SK-N-SH treated with all-trans-retinoic acid at 6 μM for 48 hours (cell line): ENCODE results near the gene RASGRF2.

Experiments
- CSDC2 ChIP-seq: fragments of 250-450 bp; sonication (Bioruptor Pico); IDR thresholded peaks from 2 replicates; pipeline ENCODE4 v1.5.0; 2020; ENCODE audit warnings: mild to moderate bottlenecking, moderate library complexity
- CSRNP3 ChIP-seq: fragments of 250-450 bp; sonication (Bioruptor Pico); IDR thresholded peaks from 2 replicates; pipeline ENCODE4 v1.5.1; 2021; ENCODE audit warnings: mild to moderate bottlenecking, moderate library complexity
- ESRRG ChIP-seq: fragments of 250-450 bp; sonication (Bioruptor Pico); IDR thresholded peaks from 2 replicates; pipeline ENCODE4 v1.6.1; 2021; ENCODE audit warnings: mild to moderate bottlenecking
- GLIS3 ChIP-seq: fragments of 250-450 bp; sonication (Bioruptor Pico); IDR thresholded peaks from 2 replicates; pipeline ENCODE4 v1.5.0; 2020; ENCODE audit warnings: mild to moderate bottlenecking, moderate library complexity
- ISL1 ChIP-seq: fragments of 250-450 bp; sonication (Bioruptor Pico); IDR thresholded peaks from 2 replicates; pipeline ENCODE4 v2.1.2; 2022; ENCODE audit warnings: mild to moderate bottlenecking, moderate library complexity
- OSR1 ChIP-seq: fragments of 250-450 bp; sonication (Bioruptor Pico); IDR thresholded peaks from 2 replicates; pipeline ENCODE4 v1.8.0; 2022; ENCODE audit warnings: moderate library complexity, mild to moderate bottlenecking, inconsistent platforms
- RARB ChIP-seq: fragments of 250-450 bp; sonication (Bioruptor Pico); IDR thresholded peaks from 2 replicates; pipeline ENCODE4 v1.8.0; 2021; ENCODE audit warnings: mild to moderate bottlenecking, moderate library complexity
- ZFP30 ChIP-seq: fragments of 450-650 bp; formaldehyde crosslinking; IDR thresholded peaks from 2 replicates; pipeline ENCODE4 v1.5.0; 2022; ENCODE audit warnings: mild to moderate bottlenecking, moderate library complexity
- ZNF565 ChIP-seq: fragments of 450-650 bp; formaldehyde crosslinking; conservative IDR thresholded peaks from 2 replicates; pipeline ENCODE4 v1.5.0; 2020; ENCODE audit warnings: low read depth, mild to moderate bottlenecking, moderate library complexity
- TF ChIP-seq, protein P1 (sequence below): fragments of 250-450 bp; sonication (Bioruptor Pico); IDR thresholded peaks from 2 replicates; pipeline ENCODE4 v1.5.0; 2020; ENCODE audit warnings: mild to moderate bottlenecking, moderate library complexity

DNA sequence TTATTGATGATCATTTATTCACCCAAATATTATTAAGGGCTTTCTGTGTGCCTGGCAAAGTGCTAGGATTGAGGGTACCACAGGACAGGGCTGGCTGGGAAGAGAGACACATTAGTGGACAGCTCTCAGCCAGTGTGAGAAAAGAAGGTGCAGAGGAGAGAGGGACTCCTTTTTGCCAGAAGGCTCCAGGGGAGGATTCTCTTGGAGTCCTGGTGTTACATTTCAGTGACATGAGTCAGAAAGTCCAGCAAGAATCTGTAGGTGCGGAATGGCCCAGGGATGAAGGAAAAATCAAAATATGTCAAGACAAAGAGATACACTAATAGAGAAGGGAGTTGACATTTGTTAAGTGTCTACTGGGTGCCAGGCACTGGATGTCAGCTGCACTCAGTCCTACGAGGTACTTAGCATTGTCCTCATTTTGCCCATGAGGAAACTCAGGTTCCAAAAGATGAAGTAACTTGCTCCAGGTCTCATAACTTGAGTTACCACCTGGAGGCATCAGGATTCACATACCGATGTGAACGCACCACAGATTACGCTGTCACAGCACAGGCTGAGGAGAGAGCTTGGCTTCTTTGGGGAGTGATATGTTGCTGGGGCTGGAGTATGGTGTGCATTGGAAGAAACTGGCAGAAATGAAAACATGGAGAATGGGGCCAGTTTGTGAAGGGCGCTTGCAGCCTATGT is 60.5 kb downstream of the RASGRF2 start:
- TF ChIP-seq OSR1 (CRISPR knock-in tag) (no peak), CSRNP3 (CRISPR knock-in tag) (no peak), ZFP30 (CRISPR knock-in tag) (no peak), GLIS3 (no peak), ISL1 (no peak), RARB (CRISPR knock-in tag) (no peak), CSDC2 (CRISPR knock-in tag) (no peak), ESRRG (CRISPR knock-in tag) (no peak), ZNF565 (CRISPR knock-in tag) (no peak)
- TF ChIP-seq, protein P1, sequence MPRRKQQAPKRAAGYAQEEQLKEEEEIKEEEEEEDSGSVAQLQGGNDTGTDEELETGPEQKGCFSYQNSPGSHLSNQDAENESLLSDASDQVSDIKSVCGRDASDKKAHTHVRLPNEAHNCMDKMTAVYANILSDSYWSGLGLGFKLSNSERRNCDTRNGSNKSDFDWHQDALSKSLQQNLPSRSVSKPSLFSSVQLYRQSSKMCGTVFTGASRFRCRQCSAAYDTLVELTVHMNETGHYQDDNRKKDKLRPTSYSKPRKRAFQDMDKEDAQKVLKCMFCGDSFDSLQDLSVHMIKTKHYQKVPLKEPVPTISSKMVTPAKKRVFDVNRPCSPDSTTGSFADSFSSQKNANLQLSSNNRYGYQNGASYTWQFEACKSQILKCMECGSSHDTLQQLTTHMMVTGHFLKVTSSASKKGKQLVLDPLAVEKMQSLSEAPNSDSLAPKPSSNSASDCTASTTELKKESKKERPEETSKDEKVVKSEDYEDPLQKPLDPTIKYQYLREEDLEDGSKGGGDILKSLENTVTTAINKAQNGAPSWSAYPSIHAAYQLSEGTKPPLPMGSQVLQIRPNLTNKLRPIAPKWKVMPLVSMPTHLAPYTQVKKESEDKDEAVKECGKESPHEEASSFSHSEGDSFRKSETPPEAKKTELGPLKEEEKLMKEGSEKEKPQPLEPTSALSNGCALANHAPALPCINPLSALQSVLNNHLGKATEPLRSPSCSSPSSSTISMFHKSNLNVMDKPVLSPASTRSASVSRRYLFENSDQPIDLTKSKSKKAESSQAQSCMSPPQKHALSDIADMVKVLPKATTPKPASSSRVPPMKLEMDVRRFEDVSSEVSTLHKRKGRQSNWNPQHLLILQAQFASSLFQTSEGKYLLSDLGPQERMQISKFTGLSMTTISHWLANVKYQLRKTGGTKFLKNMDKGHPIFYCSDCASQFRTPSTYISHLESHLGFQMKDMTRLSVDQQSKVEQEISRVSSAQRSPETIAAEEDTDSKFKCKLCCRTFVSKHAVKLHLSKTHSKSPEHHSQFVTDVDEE (CRISPR knock-in tag): no peak
